Rectal smooth muscle tissue (tissue), 1 donor: ENCODE results near the gene ZNF771.
"Not testable (repeated sequence)": the region's sequence is repeated elsewhere in the genome, so short reads cannot be mapped to it uniquely, and the experiment has no call there.

Experiments used
- H3K27ac ChIP-seq: one replicate; pipeline ENCODE4 v1.7.0; 2013; ENCODE audit warnings: low read depth, low read length, inconsistent platforms
- H3K27me3 ChIP-seq: one replicate; pipeline ENCODE4 v1.7.0; 2013; ENCODE audit warnings: low read length; ENCODE audit not compliant: control insufficient read depth, insufficient read depth
- H3K36me3 ChIP-seq: one replicate; pipeline ENCODE4 v1.7.0; 2013; ENCODE audit warnings: low read length; ENCODE audit not compliant: control insufficient read depth, insufficient read depth
- H3K4me1 ChIP-seq: one replicate; pipeline ENCODE4 v1.7.0; 2013; ENCODE audit warnings: low read length; ENCODE audit not compliant: control insufficient read depth, insufficient read depth
- H3K4me3 ChIP-seq: one replicate; pipeline ENCODE4 v1.7.0; 2013; ENCODE audit warnings: low read length
- H3K9ac ChIP-seq: one replicate; pipeline ENCODE4 v1.7.0; 2013; ENCODE audit warnings: low read length

ZNF771 gene

GRCh38 chr16:30396627-30397026 lies 10.8 kb upstream of the ZNF771 start:
- H3K9ac ChIP-seq, H3K27ac ChIP-seq, H3K27me3 ChIP-seq, H3K36me3 ChIP-seq: not testable (repeated sequence)
- peak overlapping the region; percentile 92 for H3K4me3 ChIP-seq
- peaks cover 19% of the 10 kb centered on the region for H3K4me1 ChIP-seq

GRCh38 chr16:30397056-30397455 lies 10.3 kb upstream of the ZNF771 start:
- Histone ChIP-seq H3K4me3 (no peak overlapping the region), H3K9ac (no peak overlapping the region), H3K36me3 (peaks cover 3% of the 10 kb centered on the region), H3K4me1 (peaks cover 19% of the 10 kb centered on the region), H3K27me3 (no peaks in the 10 kb centered on the region), H3K27ac (no peak overlapping the region)

- H3K9ac ChIP-seq: no peak overlapping the region
These were observed 9.4 kb upstream of the ZNF771 start for GRCh38 chr16:30397776-30398660.

GRCh38 chr16:30398661-30399434 lies 8.6 kb upstream of the ZNF771 start:
- Histone ChIP-seq H3K27ac (peak overlapping the region; percentile 99), H3K36me3 (peaks cover 3% of the 10 kb centered on the region), H3K9ac (no peak overlapping the region), H3K4me3 (no peak overlapping the region), H3K27me3 (no peaks in the 10 kb centered on the region), H3K4me1 (peaks cover 19% of the 10 kb centered on the region)

More at GRCh38 chr16:30397776-30398660, 9.4 kb upstream of the ZNF771 start:
- H3K27ac ChIP-seq: peak overlapping the region; percentile 99
- H3K27me3 ChIP-seq: no peaks in the 10 kb centered on the region
- H3K4me3 ChIP-seq: no peak overlapping the region
- peaks cover 3% of the 10 kb centered on the region for H3K36me3 ChIP-seq
- H3K4me1 ChIP-seq: peaks cover 19% of the 10 kb centered on the region

- peak overlapping the region; percentile 72 for H3K9ac ChIP-seq
- H3K27ac ChIP-seq: peak overlapping the region; percentile 99
- H3K4me3 ChIP-seq: peak overlapping the region; percentile 89
- peaks cover 3% of the 10 kb centered on the region for H3K36me3 ChIP-seq
- H3K27me3 ChIP-seq: no peaks in the 10 kb centered on the region
- peaks cover 17% of the 10 kb centered on the region for H3K4me1 ChIP-seq
These were observed 7.8 kb upstream of the ZNF771 start for GRCh38 chr16:30399435-30400186.

GRCh38 chr16:30401768-30402425 lies 5.5 kb upstream of the ZNF771 start:
- H3K9ac ChIP-seq: no peak overlapping the region
- H3K27ac ChIP-seq: no peak overlapping the region
- peaks cover 11% of the 10 kb centered on the region for H3K4me1 ChIP-seq
- peaks cover 3% of the 10 kb centered on the region for H3K36me3 ChIP-seq
- no peaks in the 10 kb centered on the region for H3K27me3 ChIP-seq
- no peak overlapping the region for H3K4me3 ChIP-seq

- Histone ChIP-seq H3K36me3 (peaks cover 4% of the 10 kb centered on the region), H3K27ac (peak overlapping the region; percentile 84), H3K4me3 (peak overlapping the region; percentile 84), H3K27me3 (no peaks in the 10 kb centered on the region), H3K4me1 (peaks cover 14% of the 10 kb centered on the region), H3K9ac (no peak overlapping the region)
These were observed 658 bp upstream of the ZNF771 start for GRCh38 chr16:30406795-30407101.

GRCh38 chr16:30407804-30408534 lies 563 bp downstream of the ZNF771 start:
- H3K9ac ChIP-seq: peak overlapping the region; percentile 32
- H3K36me3 ChIP-seq: peaks cover 8% of the 10 kb centered on the region
- H3K27me3 ChIP-seq: no peaks in the 10 kb centered on the region
- peak overlapping the region; percentile 84 for H3K4me3 ChIP-seq
- peaks cover 14% of the 10 kb centered on the region for H3K4me1 ChIP-seq
- H3K27ac ChIP-seq: peak overlapping the region; percentile 84

GRCh38 chr16:30409125-30410060 lies 2.0 kb downstream of the ZNF771 start:
- H3K27ac ChIP-seq: peak overlapping the region; percentile 1
- no peak overlapping the region for H3K9ac ChIP-seq
- peaks cover 14% of the 10 kb centered on the region for H3K4me1 ChIP-seq
- no peak overlapping the region for H3K4me3 ChIP-seq
- H3K36me3 ChIP-seq: peaks cover 16% of the 10 kb centered on the region
- H3K27me3 ChIP-seq: no peaks in the 10 kb centered on the region

GRCh38 chr16:30413112-30413806 lies 5.9 kb downstream of the ZNF771 start:
- no peaks in the 10 kb centered on the region for H3K27me3 ChIP-seq
- no peak overlapping the region for H3K27ac ChIP-seq
- peaks cover 11% of the 10 kb centered on the region for H3K4me1 ChIP-seq
- H3K9ac ChIP-seq: no peak overlapping the region
- no peak overlapping the region for H3K4me3 ChIP-seq
- peaks cover 16% of the 10 kb centered on the region for H3K36me3 ChIP-seq
